Measurements from ENCODE around the gene TOPAZ1. TPM values are rescaled to one million over a fixed set of nuclear protein-coding genes. Genes with fewer than 3 reads are reported as not detected.

Gene TOPAZ1
- total and polyA plus RNA-seq, 2 of the 13 experiments (the other 11 are each of a cell fraction or from before 2014, with no cell fraction given): not detected

DNA sequence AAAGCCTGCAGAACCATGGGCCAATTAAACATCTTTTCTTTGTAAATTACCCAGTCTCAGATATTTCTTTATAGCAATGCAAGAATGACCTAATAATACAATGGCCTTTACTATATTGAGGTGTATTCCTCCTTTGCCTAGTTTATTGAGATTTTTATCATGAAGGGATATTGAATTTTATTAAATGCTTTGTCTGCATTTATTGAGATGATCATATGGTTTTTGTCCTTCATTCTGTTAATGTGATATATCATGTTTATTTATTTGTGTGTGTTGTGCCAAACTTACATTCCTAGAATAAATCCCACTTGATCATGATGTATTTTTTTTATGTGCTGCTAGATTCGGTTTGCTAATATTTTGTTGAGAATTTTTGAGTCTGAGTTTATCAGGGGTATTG is 36.2 kb downstream of the TOPAZ1 start:
- ChIA-PET POLR2A (no interaction called here), CTCF (ENCODE audit: low intra/inter-chr PET ratio, low total read pairs) (no interaction called here)
- Histone ChIP-seq H3K27me3 (ENCODE audit: control insufficient read depth in 1 of 2, insufficient read depth in 2 of 2, low read length in 2 of 2) (peaks cover 0 to 3% of the 10 kb centered on the region in 2 experiments; a peak in 1 of 5 replicates), H3K9ac (ENCODE audit: insufficient read depth, low read depth, low read length) (no peak overlapping the region), H3K27ac (ENCODE audit: extremely low read length, insufficient read depth, low read length) (no peak overlapping the region), H3K79me2 (ENCODE audit: insufficient read depth, low read length) (no peaks in the 10 kb centered on the region), H3K36me3 (replicated peaks in 1 of 2; ENCODE audit: control insufficient read depth in 1 of 2, insufficient read depth in 2 of 2, low read length in 2 of 2) (no peaks in the 10 kb centered on the region), H3K4me2 (ENCODE audit: low read depth, low read length) (no peak overlapping the region), H3K4me3 (replicated peaks in 1 of 3; ENCODE audit: insufficient read depth in 1 of 3, low read depth in 2 of 3, low read length in 3 of 3) (no peak overlapping the region), H2AFZ (ENCODE audit: low read length) (no peak overlapping the region), H3K4me1 (ENCODE audit: insufficient read depth, low read length) (no peaks in the 10 kb centered on the region), H3K9me3 (ENCODE audit: low read length) (no peaks in the 10 kb centered on the region), H4K20me1 (ENCODE audit: insufficient read depth, low read length) (no peaks in the 10 kb centered on the region)
- 0% methylated on average over 1 of the region's 1 CpG for WGBS (ENCODE audit: low lambda C conversion rate)
- BruUV-seq (replicated peaks): no TSS peak
- intact Hi-C loops (cut with micrococcal nuclease; ENCODE audit: unreplicated experiment): no loop called here
- no peak for ATAC-seq
- in situ Hi-C loops (cut with HindIII; ENCODE audit: extremely low pct_ligation_motif_present, low pct_unique_long_range_greater_than_20kb): no loop called here
- TF ChIP-seq, protein P1, sequence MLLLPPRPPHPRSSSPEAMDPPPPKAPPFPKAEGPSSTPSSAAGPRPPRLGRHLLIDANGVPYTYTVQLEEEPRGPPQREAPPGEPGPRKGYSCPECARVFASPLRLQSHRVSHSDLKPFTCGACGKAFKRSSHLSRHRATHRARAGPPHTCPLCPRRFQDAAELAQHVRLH (CRISPR knock-in tag; IDR thresholded peaks at IDR 0.05; ENCODE audit: borderline replicate concordance, low read depth): no peak
- TF ChIP-seq ZFX (CRISPR knock-in tag; IDR thresholded peaks at IDR 0.05; ENCODE audit: low read depth): no peak
- TF ChIP-seq, protein P2, sequence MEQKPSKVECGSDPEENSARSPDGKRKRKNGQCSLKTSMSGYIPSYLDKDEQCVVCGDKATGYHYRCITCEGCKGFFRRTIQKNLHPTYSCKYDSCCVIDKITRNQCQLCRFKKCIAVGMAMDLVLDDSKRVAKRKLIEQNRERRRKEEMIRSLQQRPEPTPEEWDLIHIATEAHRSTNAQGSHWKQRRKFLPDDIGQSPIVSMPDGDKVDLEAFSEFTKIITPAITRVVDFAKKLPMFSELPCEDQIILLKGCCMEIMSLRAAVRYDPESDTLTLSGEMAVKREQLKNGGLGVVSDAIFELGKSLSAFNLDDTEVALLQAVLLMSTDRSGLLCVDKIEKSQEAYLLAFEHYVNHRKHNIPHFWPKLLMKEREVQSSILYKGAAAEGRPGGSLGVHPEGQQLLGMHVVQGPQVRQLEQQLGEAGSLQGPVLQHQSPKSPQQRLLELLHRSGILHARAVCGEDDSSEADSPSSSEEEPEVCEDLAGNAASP (CRISPR knock-in tag; IDR thresholded peaks at IDR 0.05; ENCODE audit: borderline replicate concordance): no peak
- TF ChIP-seq ZMYM2 (CRISPR knock-in tag; IDR thresholded peaks at IDR 0.05): no peak
- no peak for TF ChIP-seq NFIB (CRISPR knock-in tag; IDR thresholded peaks at IDR 0.05; ENCODE audit: borderline replicate concordance)
- no peak for TF ChIP-seq HDAC1 (CRISPR knock-in tag; IDR thresholded peaks at IDR 0.05)
- TF ChIP-seq SALL1 (CRISPR knock-in tag; IDR thresholded peaks at IDR 0.05): no peak
- TF ChIP-seq NRL (CRISPR knock-in tag; IDR thresholded peaks at IDR 0.05; ENCODE audit: borderline replicate concordance): no peak
- TF ChIP-seq ZFP41 (CRISPR knock-in tag; IDR thresholded peaks at IDR 0.05; ENCODE audit: borderline replicate concordance): no peak
- no peak for TF ChIP-seq ZNF850 (CRISPR knock-in tag; conservative IDR thresholded peaks at IDR 0.05)
- no peak for TF ChIP-seq TCF12 (IDR thresholded peaks at IDR 0.05)
- no peak for TF ChIP-seq TCF12 (CRISPR knock-in tag; IDR thresholded peaks at IDR 0.05)
- TF ChIP-seq, protein P3, sequence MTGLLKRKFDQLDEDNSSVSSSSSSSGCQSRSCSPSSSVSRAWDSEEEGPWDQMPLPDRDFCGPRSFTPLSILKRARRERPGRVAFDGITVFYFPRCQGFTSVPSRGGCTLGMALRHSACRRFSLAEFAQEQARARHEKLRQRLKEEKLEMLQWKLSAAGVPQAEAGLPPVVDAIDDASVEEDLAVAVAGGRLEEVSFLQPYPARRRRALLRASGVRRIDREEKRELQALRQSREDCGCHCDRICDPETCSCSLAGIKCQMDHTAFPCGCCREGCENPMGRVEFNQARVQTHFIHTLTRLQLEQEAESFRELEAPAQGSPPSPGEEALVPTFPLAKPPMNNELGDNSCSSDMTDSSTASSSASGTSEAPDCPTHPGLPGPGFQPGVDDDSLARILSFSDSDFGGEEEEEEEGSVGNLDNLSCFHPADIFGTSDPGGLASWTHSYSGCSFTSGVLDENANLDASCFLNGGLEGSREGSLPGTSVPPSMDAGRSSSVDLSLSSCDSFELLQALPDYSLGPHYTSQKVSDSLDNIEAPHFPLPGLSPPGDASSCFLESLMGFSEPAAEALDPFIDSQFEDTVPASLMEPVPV (CRISPR knock-in tag; IDR thresholded peaks at IDR 0.05): no peak
- no peak for TF ChIP-seq EED (CRISPR knock-in tag; IDR thresholded peaks at IDR 0.05)
- TF ChIP-seq, protein P4, sequence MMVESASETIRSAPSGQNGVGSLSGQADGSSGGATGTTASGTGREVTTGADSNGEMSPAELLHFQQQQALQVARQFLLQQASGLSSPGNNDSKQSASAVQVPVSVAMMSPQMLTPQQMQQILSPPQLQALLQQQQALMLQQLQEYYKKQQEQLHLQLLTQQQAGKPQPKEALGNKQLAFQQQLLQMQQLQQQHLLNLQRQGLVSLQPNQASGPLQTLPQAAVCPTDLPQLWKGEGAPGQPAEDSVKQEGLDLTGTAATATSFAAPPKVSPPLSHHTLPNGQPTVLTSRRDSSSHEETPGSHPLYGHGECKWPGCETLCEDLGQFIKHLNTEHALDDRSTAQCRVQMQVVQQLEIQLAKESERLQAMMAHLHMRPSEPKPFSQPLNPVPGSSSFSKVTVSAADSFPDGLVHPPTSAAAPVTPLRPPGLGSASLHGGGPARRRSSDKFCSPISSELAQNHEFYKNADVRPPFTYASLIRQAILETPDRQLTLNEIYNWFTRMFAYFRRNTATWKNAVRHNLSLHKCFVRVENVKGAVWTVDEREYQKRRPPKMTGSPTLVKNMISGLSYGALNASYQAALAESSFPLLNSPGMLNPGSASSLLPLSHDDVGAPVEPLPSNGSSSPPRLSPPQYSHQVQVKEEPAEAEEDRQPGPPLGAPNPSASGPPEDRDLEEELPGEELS (CRISPR knock-in tag; IDR thresholded peaks at IDR 0.05): no peak
- TF ChIP-seq ZNF788 (CRISPR knock-in tag; IDR thresholded peaks at IDR 0.05; ENCODE audit: borderline replicate concordance): no peak
- TF ChIP-seq, protein P5, sequence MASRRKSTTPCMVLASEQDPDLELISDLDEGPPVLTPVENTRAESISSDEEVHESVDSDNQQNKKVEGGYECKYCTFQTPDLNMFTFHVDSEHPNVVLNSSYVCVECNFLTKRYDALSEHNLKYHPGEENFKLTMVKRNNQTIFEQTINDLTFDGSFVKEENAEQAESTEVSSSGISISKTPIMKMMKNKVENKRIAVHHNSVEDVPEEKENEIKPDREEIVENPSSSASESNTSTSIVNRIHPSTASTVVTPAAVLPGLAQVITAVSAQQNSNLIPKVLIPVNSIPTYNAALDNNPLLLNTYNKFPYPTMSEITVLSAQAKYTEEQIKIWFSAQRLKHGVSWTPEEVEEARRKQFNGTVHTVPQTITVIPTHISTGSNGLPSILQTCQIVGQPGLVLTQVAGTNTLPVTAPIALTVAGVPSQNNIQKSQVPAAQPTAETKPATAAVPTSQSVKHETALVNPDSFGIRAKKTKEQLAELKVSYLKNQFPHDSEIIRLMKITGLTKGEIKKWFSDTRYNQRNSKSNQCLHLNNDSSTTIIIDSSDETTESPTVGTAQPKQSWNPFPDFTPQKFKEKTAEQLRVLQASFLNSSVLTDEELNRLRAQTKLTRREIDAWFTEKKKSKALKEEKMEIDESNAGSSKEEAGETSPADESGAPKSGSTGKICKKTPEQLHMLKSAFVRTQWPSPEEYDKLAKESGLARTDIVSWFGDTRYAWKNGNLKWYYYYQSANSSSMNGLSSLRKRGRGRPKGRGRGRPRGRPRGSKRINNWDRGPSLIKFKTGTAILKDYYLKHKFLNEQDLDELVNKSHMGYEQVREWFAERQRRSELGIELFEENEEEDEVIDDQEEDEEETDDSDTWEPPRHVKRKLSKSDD (CRISPR knock-in tag; IDR thresholded peaks at IDR 0.05; ENCODE audit: low read depth): no peak
- no peak for DNase-seq (ENCODE audit: low spot score)
- no peak for FAIRE-seq

All from HepG2 (cell line).